ENCODE measurements around the gene APOL2.

- TF ChIP-seq CTCF (IDR thresholded peaks at IDR 0.05; ENCODE audit: borderline replicate concordance, extremely low read depth, low read length, poor library complexity, severe bottlenecking) (no peak), EZH2 (IDR thresholded peaks at IDR 0.05; ENCODE audit: borderline replicate concordance, low read depth, low read length, severe bottlenecking) (no peak)
These were observed 54.8 kb downstream of the APOL2 start for GRCh38 chr22:36184433-36185025.
